H9 (cell line): ENCODE results near the gene TOP1. TPM values are rescaled to one million over a fixed set of nuclear protein-coding genes. Genes with fewer than 3 reads are reported as not detected.

Experiments
- DNase-seq: peaks from one replicate; pipeline ENCODE4 v3.0.0-alpha.2; 2017
- H2AFZ ChIP-seq: one replicate; pipeline ENCODE4 v1.6.1; 2013; ENCODE audit warnings: mild to moderate bottlenecking, low read length, control low read depth, moderate library complexity
- H2AK5ac ChIP-seq: 2 replicates; pipeline ENCODE4 v1.6.1; 2013; ENCODE audit warnings: low read length, control low read depth, mixed read lengths; ENCODE audit not compliant: insufficient read length
- H2BK120ac ChIP-seq: one replicate; pipeline ENCODE4 v1.6.1; 2013; ENCODE audit warnings: low read depth, mild to moderate bottlenecking, low read length, control low read depth, inconsistent platforms; ENCODE audit not compliant: poor library complexity, severe bottlenecking
- H2BK12ac ChIP-seq: 2 replicates; pipeline ENCODE4 v1.6.1; 2013; ENCODE audit warnings: low read length, control low read depth, mixed read lengths, low read depth; ENCODE audit not compliant: insufficient read length
- H2BK15ac ChIP-seq: 2 replicates; pipeline ENCODE4 v1.6.1; 2013; ENCODE audit warnings: low read depth, low read length, control low read depth
- H2BK20ac ChIP-seq: one replicate; pipeline ENCODE4 v1.6.1; 2013; ENCODE audit warnings: low read depth, mild to moderate bottlenecking, low read length, control low read depth, inconsistent platforms; ENCODE audit not compliant: poor library complexity, severe bottlenecking
- H2BK5ac ChIP-seq: 2 replicates; pipeline ENCODE4 v1.6.1; 2013; ENCODE audit warnings: low read length, control low read depth, mixed read lengths; ENCODE audit not compliant: insufficient read length
- H3K14ac ChIP-seq: 2 replicates; pipeline ENCODE4 v1.6.1; 2013; ENCODE audit warnings: low read length, control low read depth; ENCODE audit not compliant: insufficient read depth
- H3K18ac ChIP-seq: 2 replicates; pipeline ENCODE4 v1.6.1; 2013; ENCODE audit warnings: low read depth, mild to moderate bottlenecking, mixed read lengths, low read length, control low read depth; ENCODE audit not compliant: insufficient read length
- H3K23ac ChIP-seq: 2 replicates; pipeline ENCODE4 v1.6.1; 2013; ENCODE audit warnings: low read length, control low read depth, mixed read lengths, low read depth; ENCODE audit not compliant: insufficient read length
- H3K23me2 ChIP-seq: 2 replicates; pipeline ENCODE4 v1.6.1; 2013; ENCODE audit warnings: low read depth, mild to moderate bottlenecking, mixed read lengths, low read length, control low read depth; ENCODE audit not compliant: insufficient read length, poor library complexity, severe bottlenecking
- H3K27ac ChIP-seq: 2 replicates; pipeline ENCODE4 v1.5.1; 2013; ENCODE audit warnings: low read length, control low read depth, mixed read lengths, low read depth; ENCODE audit not compliant: insufficient read length
- H3K27me3 ChIP-seq: 2 replicates; pipeline ENCODE4 v1.6.1; 2013; ENCODE audit warnings: low read length, control low read depth, inconsistent platforms; ENCODE audit not compliant: insufficient read depth
- H3K4ac ChIP-seq: 2 replicates; pipeline ENCODE4 v1.6.1; 2013; ENCODE audit warnings: low read depth, mild to moderate bottlenecking, control low read depth, inconsistent platforms, low read length, moderate library complexity
- H3K4me1 ChIP-seq: 2 replicates; pipeline ENCODE4 v1.6.1; 2013; ENCODE audit warnings: low read length, control low read depth, inconsistent platforms; ENCODE audit not compliant: insufficient read depth
- H3K4me2 ChIP-seq: 2 replicates; pipeline ENCODE4 v1.6.1; 2013; ENCODE audit warnings: low read length, control low read depth, mixed read lengths; ENCODE audit not compliant: insufficient read length, insufficient read depth
- H3K56ac ChIP-seq: 2 replicates; pipeline ENCODE4 v1.6.1; 2013; ENCODE audit warnings: low read depth, mild to moderate bottlenecking, mixed read lengths, low read length, control low read depth; ENCODE audit not compliant: insufficient read length
- H3K79me1 ChIP-seq: 2 replicates; pipeline ENCODE4 v1.6.1; 2013; ENCODE audit warnings: low read depth, mild to moderate bottlenecking, moderate library complexity, low read length, control low read depth, inconsistent platforms; ENCODE audit not compliant: insufficient read depth, poor library complexity, severe bottlenecking
- H3K79me2 ChIP-seq: 2 replicates; pipeline ENCODE4 v1.6.1; 2013; ENCODE audit warnings: low read length, control low read depth, inconsistent platforms; ENCODE audit not compliant: insufficient read depth
- H3K9ac ChIP-seq: 2 replicates; pipeline ENCODE4 v1.6.1; 2013; ENCODE audit warnings: low read length, control low read depth, mixed read lengths; ENCODE audit not compliant: insufficient read length; ENCODE audit errors: extremely low read depth
- H3K9me3 ChIP-seq: one replicate; pipeline ENCODE4 v1.6.1; 2013; ENCODE audit warnings: low read depth, low read length, inconsistent platforms; ENCODE audit not compliant: control insufficient read depth
- H3T11ph ChIP-seq: one replicate; pipeline ENCODE4 v1.6.1; 2013; ENCODE audit warnings: mild to moderate bottlenecking, low read length, control low read depth, inconsistent platforms
- H4K20me1 ChIP-seq: one replicate; pipeline ENCODE4 v1.6.1; 2013; ENCODE audit not compliant: control insufficient read depth, insufficient read length, insufficient read depth
- H4K5ac ChIP-seq: 2 replicates; pipeline ENCODE4 v1.6.1; 2013; ENCODE audit warnings: low read depth, mild to moderate bottlenecking, mixed read lengths, low read length, control low read depth; ENCODE audit not compliant: insufficient read length
- H4K8ac ChIP-seq: replicated peaks from 2 replicates; pipeline ENCODE4 v1.6.1; 2013; ENCODE audit warnings: low read length, control low read depth, mixed read lengths, low read depth; ENCODE audit not compliant: insufficient read length
- H4K91ac ChIP-seq: 2 replicates; pipeline ENCODE4 v1.6.1; 2013; ENCODE audit warnings: low read depth, mild to moderate bottlenecking, moderate library complexity, mixed read lengths, low read length, control low read depth; ENCODE audit not compliant: insufficient read length
- H3K27ac Mint-ChIP-seq, 3 experiments: 2 replicates in 2 of 3; 3 replicates in 1 of 3; pipeline ENCODE4 v1.8.0; 2020 to 2021; ENCODE audit warnings: mixed read lengths in 3 of 3, mild to moderate bottlenecking in 1 of 3, moderate library complexity in 1 of 3
- H3K27me3 Mint-ChIP-seq: 2 replicates; pipeline ENCODE4 v1.8.0; 2021; ENCODE audit warnings: low read depth, mild to moderate bottlenecking, moderate library complexity, mixed read lengths
- H3K36me3 Mint-ChIP-seq, 3 experiments: 2 replicates in 2 of 3; 3 replicates in 1 of 3; pipeline ENCODE4 v1.8.0; 2020 to 2021; ENCODE audit warnings: low read depth in 3 of 3, mixed read lengths in 3 of 3; ENCODE audit not compliant: insufficient read depth in 1 of 3
- H3K4me1 Mint-ChIP-seq, 2 experiments: 2 replicates each; pipeline ENCODE4 v1.8.0; 2020; ENCODE audit warnings: mixed read lengths in 2 of 2
- H3K4me3 Mint-ChIP-seq, 2 experiments: 2 replicates in 1 of 2; 3 replicates in 1 of 2; pipeline ENCODE4 v1.8.0; 2020 to 2021; ENCODE audit warnings: mild to moderate bottlenecking in 2 of 2, mixed read lengths in 2 of 2, moderate library complexity in 1 of 2
- H3K9me3 Mint-ChIP-seq, 2 experiments: 2 replicates in 1 of 2; 3 replicates in 1 of 2; pipeline ENCODE4 v1.8.0; 2020; ENCODE audit warnings: mild to moderate bottlenecking in 2 of 2, mixed read lengths in 2 of 2, moderate library complexity in 1 of 2
- CTCF ChIP-seq: fragments of 200-600 bp; sonication (generic); conservative IDR thresholded peaks from 3 replicates; pipeline ENCODE4 v1.8.0; 2021; ENCODE audit warnings: antibody characterized with exemption, mild to moderate bottlenecking
- total RNA-seq: library from RNA; stranded (reverse); gene quantifications from 2 replicates; pipeline ENCODE4 v1.2.1, GENCODE V29; 2021

TOP1 gene
- total RNA-seq, 1 experiment from 2014 or later, result 96.4 TPM

GRCh38 chr20:41074441-41074840 is 45.8 kb downstream of the TOP1 start:
- Histone ChIP-seq H4K91ac (no peak overlapping the region), H3K27ac (no peak overlapping the region), H4K5ac (no peak overlapping the region), H3K9me3 (no peaks in the 10 kb centered on the region), H2BK15ac (no peak overlapping the region), H3K14ac (no peak overlapping the region), H3T11ph (no peak overlapping the region), H2BK20ac (no peak overlapping the region), H3K23me2 (no peaks in the 10 kb centered on the region), H3K56ac (no peak overlapping the region), H2BK12ac (no peak overlapping the region), H2AFZ (no peak overlapping the region), H3K9ac (no peak overlapping the region), H2BK5ac (no peak overlapping the region), H4K20me1 (no peaks in the 10 kb centered on the region), H3K4me2 (no peak overlapping the region), H3K27me3 (no peaks in the 10 kb centered on the region), H2BK120ac (no peak overlapping the region), H3K4ac (no peak overlapping the region), H3K79me1 (peaks cover 3% of the 10 kb centered on the region), H3K18ac (no peak overlapping the region), H4K8ac (no peak overlapping the region), H3K79me2 (peaks cover 2% of the 10 kb centered on the region; the same call in 1 of the 2 replicates), H3K23ac (no peak overlapping the region), H2AK5ac (no peak overlapping the region), H3K4me1 (no peaks in the 10 kb centered on the region)
- Mint-ChIP-seq H3K27ac (no peak overlapping the region), H3K27me3 (no peaks in the 10 kb centered on the region), H3K4me1 (peaks cover 20 to 22% of the 10 kb centered on the region in 2 experiments), H3K4me3 (no peak overlapping the region), H3K36me3 (peaks cover 10 to 35% (median 28%) of the 10 kb centered on the region in 3 experiments; a peak in 6 of 7 replicates), H3K9me3 (no peaks in the 10 kb centered on the region)
- TF ChIP-seq CTCF, result no peak
- DNase-seq, result no peak
